HG02798 (cell line): ENCODE measurements around the gene BARHL2.

Source experiments
- ATAC-seq: cut with Tn5 transposase; IDR thresholded peaks from one replicate; pipeline ENCODE4 v1.9.1; 2021; ENCODE audit warnings: mild to moderate bottlenecking; ENCODE audit not compliant: unreplicated experiment, poor library complexity

The BARHL2 gene

GRCh38 chr1:90712153-90712856, 4.8 kb downstream of the BARHL2 start:
- no peak for ATAC-seq

- no peak for ATAC-seq
These were observed 5.4 kb downstream of the BARHL2 start for GRCh38 chr1:90711696-90712095.

- no peak for ATAC-seq
These were observed 6.2 kb downstream of the BARHL2 start for GRCh38 chr1:90710579-90711536.

GRCh38 chr1:90709535-90709934, 7.6 kb downstream of the BARHL2 start:
- ATAC-seq: no peak

- no peak for ATAC-seq
These were observed 8.3 kb downstream of the BARHL2 start for GRCh38 chr1:90708826-90709225.

GRCh38 chr1:90708236-90708786, 8.8 kb downstream of the BARHL2 start:
- no peak for ATAC-seq

GRCh38 chr1:90707363-90707710, 9.8 kb downstream of the BARHL2 start:
- ATAC-seq: no peak

GRCh38 chr1:90706437-90707362, 10.4 kb downstream of the BARHL2 start:
- no peak for ATAC-seq

GRCh38 chr1:90705956-90706355, 11.1 kb downstream of the BARHL2 start:
- ATAC-seq: no peak

GRCh38 chr1:90704817-90705216, 12.3 kb downstream of the BARHL2 start:
- no peak for ATAC-seq

- no peak for ATAC-seq
These were observed 22.3 kb downstream of the BARHL2 start for GRCh38 chr1:90694846-90695245.

GRCh38 chr1:90687747-90688146, 29.4 kb downstream of the BARHL2 start:
- no peak for ATAC-seq

GRCh38 chr1:90675161-90675847, 41.8 kb downstream of the BARHL2 start:
- ATAC-seq: no peak

GRCh38 chr1:90671741-90672140, 45.4 kb downstream of the BARHL2 start:
- ATAC-seq: no peak

GRCh38 chr1:90671251-90671650, 45.9 kb downstream of the BARHL2 start:
- no peak for ATAC-seq
